ENCODE results near the gene STXBP6. TPM values are rescaled to one million over a fixed set of nuclear protein-coding genes. Genes with fewer than 3 reads are reported as not detected.
"Not testable (repeated sequence)": the region's sequence is repeated elsewhere in the genome, so short reads cannot be mapped to it uniquely, and the experiment has no call there.

STXBP6 gene
- total RNA-seq, 1 experiment from 2014 or later = 5.3 TPM

- CTCF ChIA-PET = no interaction called here
- TF ChIP-seq EZH2 (IDR thresholded peaks at IDR 0.05; ENCODE audit: borderline replicate concordance, low read depth, low read length, poor library complexity, severe bottlenecking) (no peak), CTCF (conservative IDR thresholded peaks at IDR 0.05; ENCODE audit: low read depth, low read length) (no peak)
Observed at GRCh38 chr14:24837280-24838046, 212.5 kb downstream of the STXBP6 start.

DNA sequence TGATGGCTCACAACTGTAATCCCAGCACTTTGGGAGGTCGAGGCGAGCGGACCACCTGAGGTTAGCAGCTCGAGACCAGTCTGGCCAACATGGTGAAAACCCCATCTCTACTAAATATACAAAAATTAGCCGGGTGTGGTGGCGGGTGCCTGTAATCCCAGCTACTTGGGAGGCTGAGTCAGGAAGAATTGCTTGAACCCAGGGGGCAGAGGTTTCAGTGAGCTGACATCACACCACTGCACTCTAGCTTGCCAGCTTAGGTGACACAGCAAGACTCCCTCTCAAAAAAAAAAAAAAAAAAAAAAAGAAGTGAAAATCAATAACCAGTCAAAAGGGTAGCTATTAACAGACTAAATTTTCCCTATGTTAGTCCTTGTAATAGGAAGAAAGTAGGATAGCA, 213.6 kb downstream of the STXBP6 start:
- DNase-seq (ENCODE audit: low spot score); intact Hi-C loops (cut with micrococcal nuclease; ENCODE audit: unreplicated experiment); BruUV-seq (replicated peaks); H3K9me3 ChIP-seq (ENCODE audit: low read depth, low read length, poor library complexity, severe bottlenecking); H3K36me3 ChIP-seq (ENCODE audit: insufficient read depth, low read length, poor library complexity, severe bottlenecking); H3K4me1 ChIP-seq (ENCODE audit: insufficient read depth, low read length, poor library complexity, severe bottlenecking); H3K27ac ChIP-seq (ENCODE audit: low read depth, low read length, poor library complexity, severe bottlenecking); H3K27me3 ChIP-seq (replicated peaks; ENCODE audit: insufficient read depth, low read depth, low read length, poor library complexity); H3K4me3 ChIP-seq (ENCODE audit: low read depth, low read length, poor library complexity, severe bottlenecking); POLR2A ChIA-PET (ENCODE audit: low non-redundant PET); CTCF ChIA-PET: not testable (repeated sequence)

More at GRCh38 chr14:24837280-24838046, 212.5 kb downstream of the STXBP6 start:
- no peaks in the 10 kb centered on the region for H3K4me1 ChIP-seq (ENCODE audit: insufficient read depth, low read length, poor library complexity, severe bottlenecking)
- H3K4me3 ChIP-seq (ENCODE audit: low read depth, low read length, poor library complexity, severe bottlenecking) = no peak overlapping the region
- no peaks in the 10 kb centered on the region for H3K36me3 ChIP-seq (ENCODE audit: insufficient read depth, low read length, poor library complexity, severe bottlenecking)
- H3K9me3 ChIP-seq (ENCODE audit: low read depth, low read length, poor library complexity, severe bottlenecking) = no peaks in the 10 kb centered on the region
- POLR2A ChIA-PET (ENCODE audit: low non-redundant PET) = no interaction called here
- no peaks in the 10 kb centered on the region for H3K27me3 ChIP-seq (replicated peaks; ENCODE audit: insufficient read depth, low read depth, low read length, poor library complexity)
- intact Hi-C loops (cut with micrococcal nuclease; ENCODE audit: unreplicated experiment) = no loop called here
- BruUV-seq (replicated peaks) = no TSS peak
- no peak for DNase-seq (ENCODE audit: low spot score)
- no peak overlapping the region for H3K27ac ChIP-seq (ENCODE audit: low read depth, low read length, poor library complexity, severe bottlenecking)

DNA sequence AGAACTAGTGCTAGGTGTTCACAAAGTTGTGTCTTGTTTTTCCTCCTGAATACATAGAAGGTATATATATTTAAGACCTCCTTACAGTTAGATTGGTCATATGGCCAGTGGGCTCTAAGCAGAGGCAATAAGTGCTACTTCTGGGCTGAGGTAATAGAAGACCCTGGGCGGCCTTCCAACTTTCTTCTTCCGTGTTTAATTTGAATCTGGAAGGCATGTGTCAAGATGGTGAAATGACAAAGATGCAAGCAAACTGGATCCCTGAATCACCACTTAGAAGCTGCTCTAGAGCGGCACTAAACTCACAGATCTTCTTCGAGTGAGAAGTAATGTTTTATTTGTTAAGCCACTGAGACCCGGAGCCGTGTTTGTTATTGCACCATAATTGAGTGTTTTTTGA, 215.0 kb downstream of the STXBP6 start:
- no peak overlapping the region for H3K4me3 ChIP-seq (ENCODE audit: low read depth, low read length, poor library complexity, severe bottlenecking)
- no peak overlapping the region for H3K27ac ChIP-seq (ENCODE audit: low read depth, low read length, poor library complexity, severe bottlenecking)
- no peak for DNase-seq (ENCODE audit: low spot score)
- intact Hi-C loops (cut with micrococcal nuclease; ENCODE audit: unreplicated experiment) = no loop called here
- ChIA-PET POLR2A (ENCODE audit: low non-redundant PET) (no interaction called here), CTCF (no interaction called here)
- no TSS peak for BruUV-seq (replicated peaks)
- TF ChIP-seq EZH2 (IDR thresholded peaks at IDR 0.05; ENCODE audit: borderline replicate concordance, low read depth, low read length, poor library complexity, severe bottlenecking) = no peak
- TF ChIP-seq CTCF (conservative IDR thresholded peaks at IDR 0.05; ENCODE audit: low read depth, low read length) = no peak
- H3K9me3 ChIP-seq (ENCODE audit: low read depth, low read length, poor library complexity, severe bottlenecking) = no peaks in the 10 kb centered on the region
- no peaks in the 10 kb centered on the region for H3K4me1 ChIP-seq (ENCODE audit: insufficient read depth, low read length, poor library complexity, severe bottlenecking)
- H3K27me3 ChIP-seq (replicated peaks; ENCODE audit: insufficient read depth, low read depth, low read length, poor library complexity) = no peaks in the 10 kb centered on the region
- H3K36me3 ChIP-seq (ENCODE audit: insufficient read depth, low read length, poor library complexity, severe bottlenecking) = no peaks in the 10 kb centered on the region

DNA sequence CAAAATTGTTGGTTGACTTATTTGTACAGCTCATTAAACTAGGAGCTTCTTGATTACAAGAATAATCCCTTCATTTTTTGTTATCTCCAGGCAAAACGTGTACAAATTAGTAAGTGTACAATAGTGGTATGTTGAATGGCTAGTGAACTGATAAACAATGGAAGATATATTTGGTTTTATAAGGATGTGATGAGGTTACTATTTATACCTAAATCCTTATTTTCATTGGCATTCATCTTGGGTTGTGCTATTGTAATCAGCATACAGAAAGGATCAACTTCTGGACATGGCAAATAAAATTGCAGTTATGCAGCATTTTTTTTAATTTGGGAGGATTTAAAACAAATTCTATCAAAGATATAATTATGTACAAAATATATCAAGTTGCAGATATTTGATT, 216.6 kb downstream of the STXBP6 start:
- POLR2A ChIA-PET (ENCODE audit: low non-redundant PET) = no interaction called here
- Histone ChIP-seq H3K27me3 (replicated peaks; ENCODE audit: insufficient read depth, low read depth, low read length, poor library complexity) (no peaks in the 10 kb centered on the region), H3K27ac (ENCODE audit: low read depth, low read length, poor library complexity, severe bottlenecking) (no peak overlapping the region), H3K36me3 (ENCODE audit: insufficient read depth, low read length, poor library complexity, severe bottlenecking) (no peaks in the 10 kb centered on the region), H3K4me1 (ENCODE audit: insufficient read depth, low read length, poor library complexity, severe bottlenecking) (no peaks in the 10 kb centered on the region), H3K9me3 (ENCODE audit: low read depth, low read length, poor library complexity, severe bottlenecking) (no peaks in the 10 kb centered on the region), H3K4me3 (ENCODE audit: low read depth, low read length, poor library complexity, severe bottlenecking) (no peak overlapping the region)
- CTCF ChIA-PET = no interaction called here
- intact Hi-C loops (cut with micrococcal nuclease; ENCODE audit: unreplicated experiment) = no loop called here
- TF ChIP-seq EZH2 (IDR thresholded peaks at IDR 0.05; ENCODE audit: borderline replicate concordance, low read depth, low read length, poor library complexity, severe bottlenecking) (no peak), CTCF (conservative IDR thresholded peaks at IDR 0.05; ENCODE audit: low read depth, low read length) (no peak)
- no peak for DNase-seq (ENCODE audit: low spot score)
- BruUV-seq (replicated peaks) = no TSS peak
